Activated CD4-positive, alpha-beta T cell treated with anti-CD3 and anti-CD28 coated beads for 1 hour (primary cell): ENCODE data around the gene PKN2.
A peak's percentile ranks its signal among the peaks of the same experiment; 100 is the strongest.
"Not testable (repeated sequence)": the region's sequence is repeated elsewhere in the genome, so short reads cannot be mapped to it uniquely, and the experiment has no call there.

Source experiments
- DNase-seq: peaks from one replicate; pipeline ENCODE4 v3.0.0-alpha.2; 2020

PKN2 gene

GRCh38 chr1:88680471-88680870 is 3.6 kb upstream of the PKN2 start:
- DNase-seq: no peak

GRCh38 chr1:88680911-88681622 is 3.0 kb upstream of the PKN2 start:
- DNase-seq: no peak

DNA sequence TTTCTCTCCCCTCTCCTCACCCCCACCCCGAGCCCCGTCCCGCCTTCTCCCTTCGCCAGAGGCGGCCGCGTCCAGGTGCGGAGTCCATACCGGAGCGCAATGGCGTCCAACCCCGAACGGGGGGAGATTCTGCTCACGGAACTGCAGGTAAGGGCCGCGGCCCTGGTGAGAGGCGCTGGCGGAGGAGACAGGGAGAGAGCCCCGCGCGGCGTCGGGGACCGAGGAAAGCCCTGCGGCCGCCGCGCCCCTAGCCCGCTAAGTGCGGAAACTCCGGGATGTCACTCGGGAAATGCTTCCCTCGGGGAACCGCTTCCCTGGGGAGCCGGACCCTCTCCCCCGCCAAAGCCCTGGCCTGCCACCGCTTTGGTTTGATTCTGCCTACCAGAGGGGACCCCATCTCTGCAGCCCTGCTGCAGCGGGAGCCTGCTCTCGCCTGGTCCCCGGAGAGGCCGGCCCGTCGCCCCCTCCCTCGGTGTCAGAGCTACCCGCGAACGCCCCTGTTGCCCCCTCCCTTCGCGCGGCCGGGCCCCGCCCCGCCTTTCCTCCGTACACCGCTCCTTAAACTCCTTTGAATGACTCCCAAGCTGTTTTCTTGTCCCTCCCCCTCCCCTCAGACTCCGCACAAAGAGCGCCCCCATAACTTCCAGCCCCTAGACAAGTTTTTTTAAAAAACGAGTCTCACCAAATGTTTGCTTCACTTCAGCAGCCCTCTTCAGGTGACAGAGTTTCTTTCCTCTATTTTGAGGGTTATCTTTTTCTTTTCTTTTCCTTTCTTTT is 597 bp downstream of the PKN2 start:
- DNase-seq: peak; percentile 26

DNA sequence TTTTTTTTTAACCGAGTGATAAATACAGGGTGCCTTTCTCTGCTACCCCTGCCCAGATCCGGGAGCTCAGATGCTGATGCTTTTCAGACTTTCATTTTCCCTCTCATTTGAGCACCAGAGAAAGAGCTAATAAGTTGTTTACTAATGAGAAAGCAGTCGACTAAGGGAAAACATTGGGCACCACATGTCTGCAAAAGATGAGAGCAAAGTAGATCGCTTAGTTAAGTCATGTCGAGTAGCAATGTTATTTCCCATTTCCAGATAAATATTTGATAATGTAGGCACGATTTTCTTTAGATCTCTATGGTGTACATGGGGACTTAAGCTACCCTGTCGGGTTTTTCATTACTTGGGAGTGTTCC is 1.2 kb downstream of the PKN2 start:
- no peak for DNase-seq

DNA sequence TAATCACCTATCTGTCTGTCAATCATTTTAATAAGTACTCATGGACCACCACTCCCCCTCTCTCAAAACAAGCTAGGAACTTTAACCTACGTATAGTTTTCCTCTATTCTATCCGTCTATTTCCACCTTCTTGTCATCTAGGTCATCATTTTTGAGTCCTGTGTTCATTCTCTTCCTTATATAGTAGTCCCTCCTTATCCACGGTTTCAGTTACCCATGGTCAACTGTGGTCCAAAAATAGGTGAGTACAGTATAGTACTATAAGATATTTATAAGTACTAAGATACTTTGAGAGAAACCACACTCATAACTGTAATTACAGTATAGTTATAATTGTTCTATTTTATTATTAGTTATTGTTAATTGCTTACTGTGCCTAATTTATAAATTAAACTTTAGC is 7.5 kb downstream of the PKN2 start:
- no peak for DNase-seq

DNA sequence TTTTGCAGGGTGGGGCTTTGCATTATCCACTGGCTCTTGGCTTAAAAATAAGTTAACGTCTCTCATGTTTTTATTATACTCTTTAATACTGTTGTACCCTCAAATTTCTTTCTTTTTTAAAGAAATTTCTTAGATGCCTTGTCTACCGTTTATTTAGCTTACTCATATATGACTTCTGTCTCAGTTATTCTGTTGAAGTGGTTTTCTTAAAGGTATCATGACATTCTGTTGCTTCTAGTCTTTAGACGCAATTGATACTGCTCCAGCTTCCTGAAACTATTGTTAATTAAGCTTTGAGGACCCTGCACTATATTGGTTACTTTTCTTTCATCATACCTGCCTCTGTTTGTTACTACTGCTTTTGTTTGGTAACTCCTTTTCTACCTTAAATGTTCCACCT is 11.7 kb downstream of the PKN2 start:
- no peak for DNase-seq

- no peak for DNase-seq
Observed at GRCh38 chr1:88697503-88697902, 13.4 kb downstream of the PKN2 start.

DNA sequence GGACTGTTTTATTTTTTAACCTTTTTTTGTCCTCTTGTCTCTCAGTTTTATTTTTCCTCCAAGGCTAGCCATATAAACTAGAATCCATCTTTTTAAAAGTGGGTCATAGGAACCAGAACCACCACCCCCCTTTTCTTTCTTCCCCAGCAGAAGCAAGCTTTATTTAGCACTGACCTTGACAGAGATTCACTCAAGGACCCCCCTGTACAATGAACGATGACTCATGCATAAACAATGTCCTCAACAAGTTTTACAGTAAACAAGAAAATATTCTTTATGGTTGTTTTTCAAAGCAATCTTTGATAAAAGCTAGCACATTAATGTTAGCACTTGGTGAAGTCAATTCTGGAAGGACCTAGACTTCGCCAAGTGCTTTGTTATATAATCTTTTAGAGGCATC is 14.1 kb downstream of the PKN2 start:
- DNase-seq: no peak

GRCh38 chr1:88698764-88699163 is 14.7 kb downstream of the PKN2 start:
- DNase-seq: no peak

GRCh38 chr1:88700425-88701013 is 16.4 kb downstream of the PKN2 start:
- no peak for DNase-seq

DNA sequence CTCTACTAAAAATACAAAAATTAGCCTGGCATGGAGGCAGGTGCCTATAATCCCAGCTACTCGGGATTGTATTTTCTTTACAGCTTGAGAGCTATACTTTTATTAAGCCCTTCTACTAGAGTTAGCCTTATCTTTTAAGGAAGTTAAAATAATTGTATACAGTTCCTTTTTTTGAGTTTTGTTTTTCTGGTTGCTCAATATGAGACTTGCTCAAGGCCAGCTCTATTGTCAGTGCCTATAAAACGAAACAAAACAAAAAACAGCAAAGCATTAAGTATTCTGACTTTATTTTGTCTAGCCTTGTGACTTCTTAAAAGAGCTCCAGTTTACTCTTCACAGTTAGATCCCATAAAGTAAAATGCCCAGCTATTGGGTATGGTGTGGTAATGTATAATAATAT is 17.2 kb downstream of the PKN2 start:
- DNase-seq: no peak

DNA sequence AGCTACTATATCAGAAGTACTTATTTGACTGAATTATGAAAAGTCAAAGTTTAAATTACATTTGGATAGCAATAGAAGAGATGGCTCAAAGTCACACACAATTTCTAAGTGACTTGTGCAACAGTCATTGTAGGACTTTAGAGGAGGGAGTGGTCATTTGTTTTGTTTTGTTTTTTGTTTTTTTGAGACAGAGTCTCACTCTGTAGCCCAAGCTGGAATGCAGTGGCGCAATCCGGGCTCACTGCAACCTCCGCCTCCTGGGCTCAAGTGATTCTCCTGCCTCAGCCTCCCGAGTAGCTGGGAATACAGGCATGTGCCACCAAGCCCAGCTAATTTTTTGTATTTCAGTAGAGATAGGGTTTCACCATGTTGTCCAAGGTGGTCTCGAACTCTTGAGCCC is 17.7 kb downstream of the PKN2 start:
- not testable (repeated sequence) for DNase-seq

- no peak for DNase-seq
Observed at GRCh38 chr1:88708011-88708410, 23.9 kb downstream of the PKN2 start.

DNA sequence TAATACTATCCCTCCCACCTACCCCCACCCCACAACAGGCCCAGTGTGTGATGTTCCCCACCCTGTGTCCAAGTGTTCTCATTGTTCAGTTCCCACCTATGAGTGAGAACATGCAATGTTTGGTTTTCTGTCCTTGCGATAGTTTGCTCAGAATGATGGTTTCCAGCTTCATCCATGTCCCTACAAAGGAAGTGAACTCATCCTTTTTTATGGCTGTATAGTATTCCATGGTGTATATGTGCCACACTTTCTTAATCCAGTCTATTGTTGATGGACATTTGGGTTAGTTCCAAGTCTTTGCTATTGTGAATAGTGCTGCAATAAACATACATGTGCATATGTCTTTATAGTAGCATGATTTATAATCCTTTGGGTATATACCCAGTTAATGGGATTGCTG is 28.8 kb downstream of the PKN2 start:
- not testable (repeated sequence) for DNase-seq

DNA sequence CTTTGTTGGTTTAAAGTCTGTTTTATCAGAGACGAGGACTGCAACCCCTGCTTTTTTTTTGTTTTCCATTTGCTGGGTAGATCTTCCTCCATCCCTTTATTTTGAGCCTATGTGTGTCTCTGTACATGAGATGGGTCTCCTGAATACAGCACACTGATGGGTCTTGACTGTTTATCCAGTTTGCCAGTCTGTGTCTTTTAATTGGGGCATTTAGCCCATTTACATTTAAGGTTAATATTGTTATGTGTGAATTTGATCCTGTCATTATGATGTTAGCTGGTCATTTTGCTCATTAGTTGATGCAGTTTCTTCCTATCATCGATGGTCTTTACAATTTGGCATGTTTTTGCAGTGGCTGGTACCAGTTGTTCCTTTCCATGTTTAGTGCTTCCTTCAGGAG is 32.5 kb downstream of the PKN2 start:
- DNase-seq: not testable (repeated sequence)

DNA sequence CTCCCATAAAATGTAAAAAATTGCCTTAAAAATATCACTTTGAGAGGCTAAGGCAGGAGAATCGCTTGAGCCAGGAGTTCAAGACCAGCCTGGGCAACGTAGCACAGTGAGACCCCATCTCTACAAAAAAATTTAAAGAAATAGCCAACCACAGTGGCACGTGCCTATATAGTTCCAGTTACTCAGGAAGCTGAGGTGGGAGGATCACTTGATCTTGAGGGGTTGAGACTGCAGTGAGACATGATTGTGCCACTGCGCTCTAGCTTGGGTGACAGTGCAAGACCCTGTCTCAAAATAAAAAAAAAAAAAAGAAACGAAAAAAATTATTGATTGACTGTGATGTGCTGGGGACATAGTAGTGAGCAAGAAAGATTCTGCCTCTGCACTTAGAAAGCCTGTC is 38.4 kb downstream of the PKN2 start:
- DNase-seq: no peak

GRCh38 chr1:88726697-88727096 is 42.6 kb downstream of the PKN2 start:
- DNase-seq: no peak

DNA sequence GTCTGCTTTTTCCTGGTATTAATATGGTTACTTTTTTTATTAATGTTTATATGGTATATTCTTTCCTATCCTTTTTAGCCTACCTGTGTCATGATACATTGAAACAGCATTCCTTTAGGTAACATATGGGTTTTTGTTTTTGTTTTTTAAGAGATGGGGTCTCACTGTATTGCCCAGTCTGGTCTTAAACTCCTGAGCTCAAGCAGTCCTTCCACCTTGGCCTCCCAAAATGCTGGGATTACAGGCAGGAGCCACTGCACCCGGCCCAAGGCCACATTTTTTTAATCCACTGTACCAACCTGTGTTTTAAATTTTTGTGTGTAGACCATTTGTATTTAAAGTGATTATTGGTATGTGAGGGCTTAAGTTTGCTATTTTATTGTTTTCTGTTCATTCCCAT is 43.1 kb downstream of the PKN2 start:
- DNase-seq: no peak

DNA sequence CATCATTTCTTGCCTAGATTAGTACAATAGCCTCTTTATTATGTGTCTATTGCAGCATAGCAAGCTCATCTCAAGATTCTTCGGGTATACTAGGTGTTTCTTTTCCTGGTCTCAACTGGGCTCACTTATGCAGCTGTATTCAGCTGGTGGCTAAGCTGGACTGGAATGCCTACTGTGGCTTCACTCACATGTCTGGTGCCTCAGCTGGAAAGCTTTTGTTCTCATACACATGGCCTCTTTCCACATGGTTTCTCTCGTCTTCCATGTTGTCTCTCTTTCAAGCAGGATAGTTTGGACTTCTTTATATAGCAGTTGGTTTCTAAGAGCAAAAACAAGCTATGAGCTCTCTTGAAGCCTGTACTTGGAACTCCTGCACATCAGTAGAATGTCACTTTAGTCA is 45.2 kb downstream of the PKN2 start:
- DNase-seq: no peak

DNA sequence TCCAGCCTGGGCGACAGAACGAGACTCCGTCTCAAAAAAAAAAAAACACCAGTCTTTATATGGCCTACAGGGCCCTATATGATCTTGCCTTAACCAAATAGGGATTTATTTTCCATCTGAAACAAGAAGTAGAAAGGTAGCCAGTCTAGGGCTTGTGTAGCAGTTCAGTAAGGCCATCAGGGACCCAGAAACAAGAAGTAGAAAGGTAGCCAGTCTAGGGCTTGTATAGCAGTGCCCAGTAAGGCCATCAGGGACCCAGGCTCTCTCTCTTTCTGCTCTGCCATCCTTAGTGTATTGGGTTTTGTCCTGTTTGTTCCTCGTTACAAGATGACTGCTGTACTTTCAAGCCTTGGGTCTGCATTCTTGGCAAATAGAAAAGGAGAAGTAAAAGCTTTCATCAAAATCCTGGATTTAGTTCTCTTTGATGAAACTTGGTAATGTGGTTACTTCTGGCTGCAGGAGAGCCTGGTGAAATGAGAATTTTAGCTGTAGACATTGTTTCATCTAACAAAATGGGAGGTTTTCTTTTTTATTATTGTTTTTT is 46.1 kb downstream of the PKN2 start:
- DNase-seq: no peak

DNA sequence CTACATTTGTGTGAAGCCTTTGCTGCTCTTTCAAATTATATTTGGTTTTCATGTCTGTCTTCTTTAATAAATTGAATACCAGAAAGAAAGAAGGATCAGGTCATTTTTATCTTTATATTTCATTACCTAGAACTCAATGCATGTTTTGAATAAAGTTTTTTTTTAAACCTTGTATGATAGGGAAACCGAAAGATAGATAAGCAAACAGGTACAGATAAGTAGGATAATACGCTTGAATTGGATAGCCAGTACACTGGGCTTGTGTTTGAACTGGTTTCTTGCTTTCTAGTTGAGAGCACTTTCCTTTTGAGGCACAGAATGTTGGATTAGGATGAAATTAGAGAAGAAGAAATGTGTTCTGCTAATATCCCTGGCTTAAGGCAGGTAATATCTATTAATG is 46.9 kb downstream of the PKN2 start:
- DNase-seq: no peak

DNA sequence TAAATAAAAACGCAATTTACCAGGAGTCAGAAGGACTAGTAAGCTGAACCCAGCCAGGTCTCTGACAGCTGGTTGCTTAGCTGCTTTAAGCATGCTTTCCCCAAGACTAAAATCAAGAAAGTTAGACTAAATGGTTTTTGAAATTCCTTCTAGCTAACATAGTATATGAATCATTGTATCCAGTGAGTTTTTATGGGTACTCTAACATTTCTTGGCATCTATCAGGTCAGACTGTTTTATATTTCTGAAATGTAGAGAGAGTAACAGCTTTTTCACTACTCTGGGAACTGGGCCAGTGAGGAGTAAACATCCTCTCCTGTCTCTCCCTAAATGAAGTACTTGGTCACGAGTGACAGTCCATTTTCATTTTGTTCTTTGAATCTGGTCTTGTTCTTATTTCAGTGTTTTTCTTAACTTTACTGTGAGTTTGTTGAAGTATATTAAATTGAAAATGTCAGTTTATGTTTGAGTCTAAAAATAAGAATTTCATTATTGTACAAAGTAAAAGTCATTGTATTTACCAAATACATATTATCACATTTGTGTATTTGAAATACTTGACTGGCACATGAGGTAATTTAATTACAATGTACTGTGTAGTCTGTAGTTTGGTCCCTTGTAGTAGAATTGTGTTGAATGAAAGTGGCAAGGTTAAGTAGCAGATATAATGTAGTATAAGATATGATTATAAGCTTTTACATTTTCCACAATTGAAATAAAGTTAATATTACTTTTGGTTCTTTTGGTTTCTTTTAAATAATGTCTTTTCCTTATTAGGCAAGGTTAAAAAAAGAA is 47.6 kb downstream of the PKN2 start:
- no peak for DNase-seq

DNA sequence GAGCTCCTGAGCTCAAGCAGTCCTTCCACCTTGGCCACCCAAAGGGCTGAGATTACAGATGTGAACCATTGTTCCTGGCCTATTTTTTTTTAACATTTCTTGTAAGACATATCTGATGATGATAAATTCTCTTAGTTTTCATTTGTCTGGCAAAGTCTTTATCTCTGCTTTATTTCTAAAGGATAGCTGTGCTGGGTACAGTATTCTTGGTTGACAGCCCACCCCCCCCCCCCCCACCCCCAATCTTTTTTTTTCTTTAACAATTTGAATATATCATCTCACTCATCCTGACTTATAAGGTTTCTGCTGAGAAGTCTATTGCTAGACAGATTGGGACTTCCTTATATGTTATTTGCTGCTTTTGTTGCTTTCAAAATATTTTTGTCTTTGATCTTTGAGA is 51.3 kb downstream of the PKN2 start:
- DNase-seq: no peak
